ENCODE data around the gene CARS2.

DNA sequence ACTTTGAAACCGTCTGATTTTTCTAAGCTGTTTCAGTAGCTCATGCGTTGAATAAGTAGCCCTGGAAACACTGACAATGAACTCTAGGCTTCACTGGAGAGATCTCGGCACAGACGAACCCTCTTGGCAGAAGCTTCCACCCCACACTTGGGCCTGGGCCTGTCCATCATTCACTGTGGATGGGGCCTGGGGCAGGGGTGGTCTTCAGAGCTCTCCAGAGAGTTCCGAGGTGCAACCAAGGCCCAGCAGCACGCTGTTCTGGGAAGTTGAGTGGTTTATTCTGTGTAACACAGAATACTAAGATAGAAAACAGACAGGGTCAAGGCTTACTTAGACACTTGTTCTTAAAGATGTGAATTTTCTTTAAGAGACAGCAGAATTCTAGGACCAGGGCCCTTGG is 68.6 kb downstream of the CARS2 start:
- TF ChIP-seq YY1 (IDR thresholded peaks at IDR 0.05; ENCODE audit: extremely low read depth, insufficient replicate concordance, low read depth, low read length) (no peak), POLR2A (IDR thresholded peaks at IDR 0.05; ENCODE audit: borderline replicate concordance, extremely low read depth, insufficient read depth, insufficient read length) (no peak), ZNF274 (IDR thresholded peaks at IDR 0.05; ENCODE audit: low read depth, low read length) (no peak), CTCF (IDR thresholded peaks at IDR 0.05 in 2 of 3, conservative IDR thresholded peaks at IDR 0.05 in 1 of 3; ENCODE audit: borderline replicate concordance in 1 of 3, insufficient read depth in 1 of 3, low read depth in 2 of 3, low read length in 2 of 3) (no peak), JUND (IDR thresholded peaks at IDR 0.05) (no peak), REST (IDR thresholded peaks at IDR 0.05; ENCODE audit: low read depth) (no peak), ELF1 (IDR thresholded peaks at IDR 0.05; ENCODE audit: borderline replicate concordance, low read depth) (no peak)

Data from HCT116 (cell line).